ENCODE data around the gene USH2A.
A peak's percentile ranks its signal among the peaks of the same experiment; 100 is the strongest.
"Not testable (repeated sequence)": the region's sequence is repeated elsewhere in the genome, so short reads cannot be mapped to it uniquely, and the experiment has no call there.

USH2A gene

GRCh38 chr1:216049741-216050430 lies 373.4 kb downstream of the USH2A start:
- DNase-seq (ENCODE audit: low read depth, low spot score) = no peak

DNA sequence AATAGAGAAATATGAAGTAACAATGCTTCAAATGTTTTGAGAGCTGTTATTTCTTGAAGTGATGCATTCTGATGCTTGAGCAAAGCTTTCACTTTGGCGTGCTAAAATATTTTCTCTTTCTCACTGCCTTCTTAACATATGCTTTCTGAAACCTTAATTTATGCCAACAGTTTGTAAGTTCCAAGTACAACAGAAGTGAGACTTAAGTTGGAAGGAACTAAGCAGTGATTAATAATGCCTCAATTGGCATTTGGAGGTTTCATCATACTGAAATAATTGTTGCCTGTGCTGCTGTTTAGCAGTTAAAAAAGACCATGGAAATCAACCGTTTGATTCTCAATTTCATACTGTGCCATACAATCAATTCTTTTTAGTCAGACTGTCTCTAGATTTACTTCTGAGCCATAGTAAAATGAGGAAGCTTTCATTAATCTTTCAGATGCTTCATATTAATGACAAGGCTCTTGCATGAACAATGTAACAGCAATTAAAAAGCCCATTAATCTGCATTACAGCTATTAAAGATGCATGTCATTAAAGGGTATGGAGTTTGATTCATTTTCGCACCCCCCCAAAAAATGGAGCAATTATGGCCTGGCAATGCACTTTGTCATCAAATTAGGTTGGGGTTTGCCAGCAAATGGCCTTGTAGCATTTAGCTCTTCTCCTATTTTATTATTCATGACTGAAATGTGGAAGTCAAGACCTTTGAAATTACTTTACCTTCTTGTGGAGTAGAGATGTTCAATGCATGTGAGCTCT lies 375.3 kb downstream of the USH2A start:
- peak; percentile 71 for DNase-seq (ENCODE audit: low read depth, low spot score)

DNA sequence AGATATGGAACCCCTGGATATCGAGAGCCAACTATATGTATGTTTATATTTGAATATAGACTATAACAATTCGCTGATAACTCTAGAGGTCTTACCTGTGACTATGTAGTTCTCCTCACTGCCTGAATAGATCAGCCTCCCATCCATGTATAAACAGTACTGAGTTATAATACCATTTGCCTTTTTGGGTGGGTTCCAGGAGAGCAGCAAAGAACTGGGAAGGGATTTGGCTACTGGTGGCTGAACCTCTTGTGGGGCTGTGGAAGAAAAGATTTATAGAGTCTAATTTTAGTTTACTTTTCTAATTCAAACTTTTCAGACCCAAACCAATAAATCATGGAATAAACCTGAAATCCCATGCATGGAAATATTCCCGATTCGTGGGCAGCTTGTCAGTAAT lies 376.9 kb downstream of the USH2A start:
- DNase-seq (ENCODE audit: low read depth, low spot score) = peak; percentile 44

DNA sequence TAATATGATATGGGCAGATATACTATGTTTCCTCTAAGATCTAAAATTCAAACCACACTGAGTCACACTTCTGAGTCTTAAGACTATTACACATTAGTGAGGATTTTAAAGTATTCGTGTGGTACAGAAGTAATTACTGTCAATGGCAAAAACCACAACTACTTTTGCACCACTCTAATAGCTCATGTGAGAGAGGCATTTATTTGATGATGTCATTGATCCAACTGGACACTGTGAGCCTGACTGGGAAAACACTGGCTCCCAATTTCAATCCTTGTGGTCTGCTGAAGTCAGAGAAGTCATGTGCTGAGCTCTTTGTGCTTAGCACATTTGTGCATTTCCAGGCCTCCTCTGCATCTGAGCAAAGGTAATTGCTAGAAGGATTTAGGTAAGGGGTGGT lies 377.8 kb downstream of the USH2A start:
- DNase-seq (ENCODE audit: low read depth, low spot score) = peak; percentile 96

- DNase-seq (ENCODE audit: low read depth, low spot score) = peak; percentile 47
Measured at GRCh38 chr1:216044538-216044937, 378.7 kb downstream of the USH2A start.

GRCh38 chr1:216034506-216034905 lies 388.7 kb downstream of the USH2A start:
- no peak for DNase-seq (ENCODE audit: low read depth, low spot score)

DNA sequence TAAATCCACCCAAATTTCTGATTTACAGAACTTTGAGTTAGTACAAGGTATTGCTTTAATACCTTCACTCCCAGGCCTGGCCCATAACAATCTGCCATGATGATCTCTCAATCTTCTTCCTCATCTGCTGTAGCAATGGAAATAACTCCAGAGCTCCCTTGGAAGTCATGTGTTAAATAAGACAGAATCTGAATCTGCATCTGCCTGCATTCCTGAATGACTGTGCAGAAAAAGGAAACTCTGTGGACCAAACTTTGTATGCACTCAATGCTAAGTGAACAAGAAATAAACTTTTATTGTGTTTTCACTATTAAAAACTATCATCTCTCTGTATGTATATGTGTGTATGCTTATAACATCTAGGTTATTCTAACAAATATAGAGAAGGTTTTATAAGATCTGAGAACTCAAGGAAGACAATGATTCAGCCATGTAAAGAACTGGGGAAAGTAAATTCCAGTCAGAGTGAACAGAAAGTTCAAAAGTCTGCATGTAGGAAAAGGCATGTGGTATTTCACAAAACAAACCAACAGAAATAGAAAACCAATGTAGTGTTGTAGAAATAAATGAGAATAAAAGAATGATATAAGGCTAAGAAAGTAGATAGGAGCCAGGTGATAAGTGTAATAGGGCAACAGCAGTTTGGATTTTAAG lies 390.2 kb downstream of the USH2A start:
- no peak for DNase-seq (ENCODE audit: low read depth, low spot score)

DNA sequence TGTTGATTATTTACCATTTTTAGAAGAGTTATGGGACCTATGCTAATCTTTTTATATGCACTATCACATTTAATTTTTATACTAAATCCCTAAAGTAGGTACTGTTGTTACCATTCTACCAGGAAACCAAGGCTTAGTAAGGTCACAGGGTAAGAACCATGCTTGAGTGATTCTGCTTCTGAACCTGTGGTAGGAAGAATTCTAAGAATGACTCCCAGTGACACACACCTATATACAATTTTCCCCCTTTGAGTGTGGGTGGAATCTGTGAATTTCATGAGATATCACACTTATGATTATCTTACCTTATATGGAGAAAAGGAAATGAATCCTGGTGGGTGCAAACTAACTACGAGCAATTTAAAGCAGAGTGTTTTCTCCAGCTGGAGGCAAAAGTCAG lies 391.0 kb downstream of the USH2A start:
- no peak for DNase-seq (ENCODE audit: low read depth, low spot score)

- DNase-seq (ENCODE audit: low read depth, low spot score) = no peak
Measured at GRCh38 chr1:216028631-216029030, 394.6 kb downstream of the USH2A start.

- no peak for DNase-seq (ENCODE audit: low read depth, low spot score)
Measured at GRCh38 chr1:216024546-216024945, 398.7 kb downstream of the USH2A start.

GRCh38 chr1:216020743-216021345 lies 402.4 kb downstream of the USH2A start:
- DNase-seq (ENCODE audit: low read depth, low spot score) = no peak

DNA sequence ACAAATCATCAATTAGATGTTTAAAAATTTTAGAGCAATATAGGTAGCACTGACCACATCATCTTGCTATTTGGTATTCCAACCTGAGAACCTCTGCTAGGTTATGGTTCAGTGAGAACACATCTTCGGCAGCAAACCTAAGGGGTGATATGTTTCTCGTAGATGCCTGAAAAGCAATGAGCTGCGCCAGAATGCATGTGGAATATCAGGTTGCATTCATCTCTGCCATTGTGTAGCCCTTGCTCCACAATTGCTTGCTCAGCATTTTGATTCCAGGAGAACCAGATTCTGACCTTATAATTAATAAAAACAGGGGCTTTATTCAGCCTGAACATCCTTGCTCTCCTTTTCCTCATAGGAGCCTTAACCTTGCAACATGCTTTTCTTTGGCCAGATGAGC lies 408.1 kb downstream of the USH2A start:
- no peak for DNase-seq (ENCODE audit: low read depth, low spot score)

DNA sequence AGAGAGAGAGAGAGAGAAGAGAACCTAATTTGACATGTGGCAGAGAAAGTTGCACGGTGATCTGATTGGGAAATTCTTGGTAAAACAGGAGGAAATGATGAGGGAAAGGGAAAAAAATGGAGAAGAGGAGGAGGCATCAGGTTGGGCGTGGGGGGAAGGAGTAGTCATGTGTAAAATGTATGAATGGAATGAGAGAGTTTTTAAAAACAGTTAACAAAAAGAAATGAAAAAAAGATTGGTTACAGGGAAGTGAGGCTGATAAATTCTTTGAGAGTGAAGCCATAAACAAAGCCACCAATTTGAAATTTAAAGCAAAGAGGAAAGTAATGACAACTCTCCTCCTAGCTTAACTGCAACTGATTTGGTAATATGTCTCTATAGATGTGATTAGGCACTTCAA lies 409.2 kb downstream of the USH2A start:
- DNase-seq (ENCODE audit: low read depth, low spot score) = no peak

GRCh38 chr1:216009456-216009855 lies 413.8 kb downstream of the USH2A start:
- DNase-seq (ENCODE audit: low read depth, low spot score) = not testable (repeated sequence)

DNA sequence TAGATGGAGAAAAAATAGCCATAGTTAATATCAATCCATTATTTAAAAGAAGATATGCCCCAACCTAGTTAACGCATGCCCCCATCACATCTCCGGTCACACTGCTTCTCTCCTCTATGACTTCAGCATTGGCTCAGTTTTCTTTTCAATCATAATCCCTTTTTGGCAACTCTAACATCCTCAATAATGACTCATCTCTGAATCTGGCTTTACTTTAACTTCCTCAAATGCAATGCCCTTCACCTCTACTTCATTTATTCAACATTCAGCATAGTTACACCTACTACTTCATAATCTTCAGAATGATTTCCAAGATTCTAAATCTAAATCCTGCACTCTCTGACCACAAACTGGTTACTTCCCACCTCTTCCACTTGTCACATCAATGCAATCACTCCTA lies 417.3 kb downstream of the USH2A start:
- DNase-seq (ENCODE audit: low read depth, low spot score) = peak; percentile 61

GRCh38 chr1:215992620-215993019 lies 430.6 kb downstream of the USH2A start:
- peak; percentile 59 for DNase-seq (ENCODE audit: low read depth, low spot score)

GRCh38 chr1:215987092-215987875 lies 436.0 kb downstream of the USH2A start:
- DNase-seq (ENCODE audit: low read depth, low spot score) = peak; percentile 35

GRCh38 chr1:215986401-215986800 lies 436.8 kb downstream of the USH2A start:
- no peak for DNase-seq (ENCODE audit: low read depth, low spot score)

DNA sequence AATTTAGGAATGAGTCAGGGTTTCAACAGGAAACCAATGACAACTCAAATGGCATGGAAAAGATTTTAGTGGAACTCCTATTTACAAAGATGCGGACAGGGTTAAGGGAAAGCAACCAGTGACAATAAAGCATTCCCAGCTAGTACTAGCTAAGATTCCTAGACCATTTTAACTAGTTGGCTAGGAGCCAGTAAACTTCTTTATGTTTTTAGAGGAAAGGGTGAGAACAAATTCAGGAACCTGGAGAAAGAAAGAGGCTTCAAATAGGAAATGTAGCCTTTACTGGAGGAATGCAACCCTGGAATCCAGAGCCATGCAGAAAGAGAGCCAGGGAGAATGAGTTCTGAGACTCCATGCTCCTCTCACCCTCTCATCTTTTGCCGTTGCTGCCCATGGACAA lies 439.6 kb downstream of the USH2A start:
- no peak for DNase-seq (ENCODE audit: low read depth, low spot score)

DNA sequence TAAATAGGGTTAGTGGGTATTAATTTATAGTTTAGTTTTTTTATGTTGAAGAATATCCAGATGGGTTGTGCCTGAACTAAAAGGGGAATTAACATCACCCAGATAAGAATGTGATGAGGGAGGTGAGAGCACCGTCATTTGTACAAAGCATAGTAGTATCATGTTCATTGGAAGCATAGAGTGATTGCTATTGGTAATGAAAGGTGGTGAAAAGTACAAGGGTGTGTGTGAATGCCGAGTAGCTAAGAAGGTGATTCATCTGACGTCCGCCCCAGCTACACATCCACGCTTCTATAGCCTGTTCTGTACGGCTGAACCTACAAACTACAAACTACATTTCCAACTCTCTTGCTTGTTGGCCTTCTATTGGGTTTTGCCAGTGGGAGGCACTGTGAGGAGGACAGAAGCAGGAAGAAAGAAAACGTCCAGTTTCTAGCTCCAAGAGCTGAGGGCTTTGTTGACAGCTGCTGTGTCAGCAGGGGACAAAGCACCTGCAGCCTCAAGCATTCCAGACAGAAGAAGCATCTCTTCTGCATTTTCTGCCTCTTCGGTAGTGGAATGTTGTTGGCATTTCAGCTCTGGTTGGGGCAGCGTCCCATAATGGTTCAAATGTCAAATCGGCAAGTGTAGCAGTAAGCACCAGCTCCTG lies 451.3 kb downstream of the USH2A start:
- no peak for DNase-seq (ENCODE audit: low read depth, low spot score)

DNA sequence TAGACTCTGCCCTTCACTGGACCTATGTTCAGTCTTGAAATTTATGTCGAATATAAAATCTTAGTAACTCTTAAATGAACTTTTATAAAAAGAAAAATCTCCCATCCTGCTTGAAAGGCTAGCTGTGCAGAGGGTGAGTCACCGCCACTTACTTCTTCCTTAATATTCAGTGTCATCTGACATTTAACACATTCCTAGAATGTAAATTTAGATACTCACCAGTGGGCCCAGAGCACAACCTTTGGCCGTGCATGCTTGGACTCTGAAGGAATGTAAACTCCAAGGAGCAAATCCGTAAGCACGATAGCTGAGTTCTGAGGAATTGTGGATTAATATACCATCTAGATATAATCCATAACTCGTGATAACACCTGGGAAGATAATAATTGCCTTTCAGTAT lies 452.8 kb downstream of the USH2A start:
- DNase-seq (ENCODE audit: low read depth, low spot score) = peak; percentile 46

Data from astrocyte of the hippocampus (primary cell).